Keratinocyte (primary cell): ENCODE measurements around the gene AASS. TPM values are rescaled to one million over a fixed set of nuclear protein-coding genes. Genes with fewer than 3 reads are reported as not detected.

Experiments
- DNase-seq: peaks from one replicate; pipeline ENCODE4 v3.0.0-alpha.2; 2011; ENCODE audit warnings: low read depth, missing footprints, low spot score
- FAIRE-seq: peaks from 2 replicates; lab custom pipeline; 2011; peaks lifted over from hg19 to GRCh38; lab: Jason Lieb, UNC
- H2AFZ ChIP-seq: 2 replicates; pipeline ENCODE4 v1.6.0; 2012; ENCODE audit warnings: low read length, control low read depth, inconsistent platforms; ENCODE audit not compliant: control insufficient read depth
- H3K27ac ChIP-seq: 2 replicates; pipeline ENCODE4 v1.5.1; 2011; ENCODE audit warnings: low read length; ENCODE audit not compliant: control insufficient read depth, insufficient read depth
- H3K27me3 ChIP-seq: 3 replicates; pipeline ENCODE4 v1.6.0; 2011; ENCODE audit warnings: low read length; ENCODE audit not compliant: control insufficient read depth, insufficient read depth; ENCODE audit errors: extremely low read depth
- H3K36me3 ChIP-seq, 2 experiments: 2 replicates in 1 of 2; 3 replicates in 1 of 2; pipeline ENCODE4 v1.5.1; 2011; ENCODE audit warnings: low read length in 2 of 2, mild to moderate bottlenecking in 1 of 2; ENCODE audit not compliant: control insufficient read depth in 2 of 2, insufficient read depth in 2 of 2; ENCODE audit errors: extremely low read depth in 1 of 2
- H3K4me1 ChIP-seq: 3 replicates; pipeline ENCODE4 v1.5.1; 2011; ENCODE audit warnings: low read length; ENCODE audit not compliant: control insufficient read depth, insufficient read depth; ENCODE audit errors: extremely low read depth
- H3K4me2 ChIP-seq: 3 replicates; pipeline ENCODE4 v1.6.0; 2011; ENCODE audit warnings: low read depth, low read length; ENCODE audit not compliant: control insufficient read depth, insufficient read depth; ENCODE audit errors: extremely low read depth
- H3K4me3 ChIP-seq, 3 experiments: fragments of 200-600 bp in 1 of 3; sonication (generic) in 1 of 3; 2 replicates in 2 of 3; 3 replicates in 1 of 3; pipeline ENCODE4 v1.5.1; 2011 to 2016; ENCODE audit warnings: low read length in 3 of 3, mild to moderate bottlenecking in 3 of 3, control low read depth in 2 of 3, inconsistent platforms in 1 of 3, low read depth in 1 of 3, mixed read lengths in 1 of 3, mixed run types in 1 of 3, moderate library complexity in 1 of 3; ENCODE audit not compliant: control insufficient read depth in 2 of 3, insufficient read depth in 2 of 3; ENCODE audit errors: extremely low read depth in 1 of 3
- H3K79me2 ChIP-seq: 2 replicates; pipeline ENCODE4 v1.6.0; 2012; ENCODE audit warnings: low read length; ENCODE audit not compliant: control insufficient read depth, insufficient read depth
- H3K9ac ChIP-seq: 3 replicates; pipeline ENCODE4 v1.6.0; 2011; ENCODE audit warnings: low read length; ENCODE audit not compliant: control insufficient read depth, insufficient read depth; ENCODE audit errors: extremely low read depth
- H3K9me1 ChIP-seq: 3 replicates; pipeline ENCODE4 v1.6.0; 2011; ENCODE audit warnings: low read length; ENCODE audit not compliant: control insufficient read depth, insufficient read depth; ENCODE audit errors: extremely low read depth
- H3K9me3 ChIP-seq: 2 replicates; pipeline ENCODE4 v1.5.1; 2012; ENCODE audit warnings: low read depth, low read length; ENCODE audit not compliant: control insufficient read depth
- H4K20me1 ChIP-seq: 3 replicates; pipeline ENCODE4 v1.6.0; 2011; ENCODE audit warnings: low read length; ENCODE audit not compliant: control insufficient read depth, insufficient read depth; ENCODE audit errors: extremely low read depth
- EZH2 ChIP-seq: IDR thresholded peaks from one replicate; pipeline ENCODE4 v1.6.1; 2012; ENCODE audit warnings: inconsistent platforms, mild to moderate bottlenecking, low read length, moderate library complexity
- dilution Hi-C: fragments of 300-500 bp; cut with MboI; formaldehyde crosslinking; loops from one replicate; pipeline ENCODE4 v1.7.0; 2020; ENCODE audit warnings: low sequenced_read_pairs; ENCODE audit not compliant: extremely low pct_ligation_motif_present
- polyA plus RNA-seq, 5 experiments: library from polyadenylated mRNA; depleted of rRNA in 3 of 5; stranded (reverse) in 3 of 5; stranded (forward) in 1 of 5; unstranded in 1 of 5; fragments of >200 nt; gene quantifications; 1 replicate in 1 of 5; 2 replicates in 3 of 5; 3 replicates in 1 of 5; pipeline versions ENCODE4 v1.2.1 to v1.2.3, GENCODE V29; 2011 to 2012; ENCODE audit warnings: missing spikeins in 2 of 5, low read depth in 1 of 5, low replicate concordance in 1 of 5
- TF ChIP-seq, protein P1 (sequence below), 3 experiments: IDR thresholded peaks in 1 of 3; conservative IDR thresholded peaks in 1 of 3; optimal IDR thresholded peaks in 1 of 3; 2 replicates in 2 of 3; 3 replicates in 1 of 3; pipeline versions ENCODE3 to v1.5.1; 2011; ENCODE audit warnings: low read length in 3 of 3, mild to moderate bottlenecking in 3 of 3, moderate library complexity in 2 of 3, control low read depth in 1 of 3, inconsistent platforms in 1 of 3; ENCODE audit not compliant: insufficient read depth in 2 of 3; ENCODE audit errors: extremely low read depth in 1 of 3

The AASS gene
- polyA plus RNA-seq, 1 donor (not counting 4 experiments of a cell fraction or from before 2014, with no cell fraction given): 10.3 TPM

DNA sequence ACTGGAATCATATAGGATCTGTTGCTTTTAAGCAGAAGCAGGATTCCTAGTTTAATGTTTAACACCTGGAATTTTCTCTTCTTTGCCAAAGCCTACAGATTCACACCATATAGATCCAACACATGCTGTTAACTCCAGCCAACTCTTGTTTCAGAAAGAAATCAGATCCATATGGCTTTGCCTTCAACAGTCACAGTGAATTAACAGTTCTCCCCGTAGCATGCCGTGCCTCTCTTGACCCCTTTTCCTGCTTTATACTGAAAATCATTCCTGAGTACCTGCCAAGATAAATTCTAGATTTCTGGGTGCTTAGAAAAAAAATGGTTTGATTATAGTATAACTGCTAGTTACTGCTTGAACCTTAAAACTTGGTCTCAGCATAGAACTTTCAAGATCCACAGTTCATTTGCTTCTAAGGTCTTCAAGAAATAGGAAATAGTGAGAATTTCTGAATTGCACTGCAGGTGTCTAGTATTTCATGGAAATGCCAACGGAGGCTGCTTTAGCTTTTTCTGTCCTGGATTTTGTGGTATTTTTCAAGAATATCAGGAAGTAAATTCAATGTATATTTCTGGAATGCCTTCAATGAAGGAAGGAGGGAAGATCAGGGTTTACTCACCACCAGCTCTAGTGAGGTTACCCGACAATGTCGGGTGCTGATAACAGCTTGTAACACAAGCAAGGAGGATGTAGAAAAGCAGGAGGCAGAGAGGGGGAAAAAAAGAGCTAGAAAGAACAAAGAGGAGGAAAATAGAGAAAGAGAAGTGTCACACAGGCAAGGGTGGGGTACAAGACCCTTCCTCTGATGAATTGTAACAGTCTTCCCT is 6.6 kb downstream of the AASS start:
- dilution Hi-C loops: no loop called here
- peak overlapping the region; percentile 67 for H3K27ac ChIP-seq

DNA sequence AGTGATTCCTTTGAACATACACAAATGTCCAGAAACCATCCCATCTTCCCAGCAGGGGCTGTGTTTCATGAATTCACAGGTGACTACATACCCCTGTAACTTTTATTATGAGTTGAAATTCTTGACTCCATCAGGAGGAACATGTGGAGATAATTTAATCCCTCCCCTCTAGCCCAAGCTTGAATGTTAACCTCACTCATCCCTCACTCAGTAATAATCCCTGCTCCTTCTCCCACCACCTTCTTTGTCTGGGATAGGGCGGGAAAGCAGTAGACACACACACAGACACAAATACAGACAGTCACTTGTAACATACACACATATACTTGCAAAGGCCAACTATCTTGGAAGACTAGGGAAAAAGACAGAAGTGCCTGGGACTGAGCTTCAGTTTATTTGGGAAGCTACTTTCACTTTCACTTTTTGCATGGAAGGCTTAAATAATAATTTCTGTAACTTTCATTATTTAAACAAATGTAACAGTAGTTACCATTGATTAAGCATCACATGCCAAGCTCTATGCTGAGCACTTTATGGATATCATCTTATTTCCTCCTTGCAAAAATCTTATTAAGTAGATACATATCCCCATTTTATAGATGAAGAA is 7.3 kb downstream of the AASS start:
- H2AFZ ChIP-seq: peak overlapping the region; percentile 77
- H3K79me2 ChIP-seq: peaks cover 41% of the 10 kb centered on the region
- H3K9me3 ChIP-seq: no peaks in the 10 kb centered on the region
- peak; percentile 9 for FAIRE-seq
- peak overlapping the region; percentile 52 for H3K9ac ChIP-seq
- H3K27ac ChIP-seq: peak overlapping the region; percentile 67
- no peaks in the 10 kb centered on the region for H3K36me3 ChIP-seq
- H3K4me3 ChIP-seq: peak overlapping the region; percentile 2 to 80 (median 61)
- H3K9me1 ChIP-seq: no peaks in the 10 kb centered on the region
- no peak for TF ChIP-seq EZH2
- TF ChIP-seq, protein P1, sequence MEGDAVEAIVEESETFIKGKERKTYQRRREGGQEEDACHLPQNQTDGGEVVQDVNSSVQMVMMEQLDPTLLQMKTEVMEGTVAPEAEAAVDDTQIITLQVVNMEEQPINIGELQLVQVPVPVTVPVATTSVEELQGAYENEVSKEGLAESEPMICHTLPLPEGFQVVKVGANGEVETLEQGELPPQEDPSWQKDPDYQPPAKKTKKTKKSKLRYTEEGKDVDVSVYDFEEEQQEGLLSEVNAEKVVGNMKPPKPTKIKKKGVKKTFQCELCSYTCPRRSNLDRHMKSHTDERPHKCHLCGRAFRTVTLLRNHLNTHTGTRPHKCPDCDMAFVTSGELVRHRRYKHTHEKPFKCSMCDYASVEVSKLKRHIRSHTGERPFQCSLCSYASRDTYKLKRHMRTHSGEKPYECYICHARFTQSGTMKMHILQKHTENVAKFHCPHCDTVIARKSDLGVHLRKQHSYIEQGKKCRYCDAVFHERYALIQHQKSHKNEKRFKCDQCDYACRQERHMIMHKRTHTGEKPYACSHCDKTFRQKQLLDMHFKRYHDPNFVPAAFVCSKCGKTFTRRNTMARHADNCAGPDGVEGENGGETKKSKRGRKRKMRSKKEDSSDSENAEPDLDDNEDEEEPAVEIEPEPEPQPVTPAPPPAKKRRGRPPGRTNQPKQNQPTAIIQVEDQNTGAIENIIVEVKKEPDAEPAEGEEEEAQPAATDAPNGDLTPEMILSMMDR (optimal IDR thresholded peaks at IDR 0.05 in 1 of 3, IDR thresholded peaks at IDR 0.05 in 1 of 3, conservative IDR thresholded peaks at IDR 0.05 in 1 of 3; ENCODE audit: extremely low read depth in 1 of 3, insufficient read depth in 2 of 3, low read length in 3 of 3): no peak
- dilution Hi-C loops: no loop called here
- H3K27me3 ChIP-seq: no peaks in the 10 kb centered on the region
- DNase-seq: no peak
- H3K4me2 ChIP-seq: peak overlapping the region; percentile 99
- H4K20me1 ChIP-seq: no peaks in the 10 kb centered on the region
- peaks cover 49% of the 10 kb centered on the region for H3K4me1 ChIP-seq

More for the DNA sequence above, 6.6 kb downstream of the AASS start:
- Histone ChIP-seq H3K4me1 (peaks cover 50% of the 10 kb centered on the region), H3K9me1 (peaks cover 4% of the 10 kb centered on the region), H3K79me2 (peaks cover 49% of the 10 kb centered on the region), H2AFZ (peak overlapping the region; percentile 77), H3K27me3 (no peaks in the 10 kb centered on the region), H4K20me1 (no peaks in the 10 kb centered on the region), H3K4me2 (peak overlapping the region; percentile 99), H3K9ac (peak overlapping the region; percentile 52), H3K4me3 (peak overlapping the region; percentile 2 to 80 (median 61)), H3K36me3 (no peaks in the 10 kb centered on the region), H3K9me3 (no peaks in the 10 kb centered on the region)
- TF ChIP-seq, protein P1 (optimal IDR thresholded peaks at IDR 0.05 in 1 of 3, IDR thresholded peaks at IDR 0.05 in 1 of 3, conservative IDR thresholded peaks at IDR 0.05 in 1 of 3; ENCODE audit: extremely low read depth in 1 of 3, insufficient read depth in 2 of 3, low read length in 3 of 3): no peak
- TF ChIP-seq EZH2: no peak
- DNase-seq: no peak
- no peak for FAIRE-seq
